Glomerular visceral epithelial cell (primary cell): Measurements from ENCODE around the gene RNF166.

Experiments used
- DNase-seq: peaks from one replicate; pipeline ENCODE4 v3.0.0-alpha.2; 2016; ENCODE audit errors: extremely low spot score

The RNF166 gene, protein sequence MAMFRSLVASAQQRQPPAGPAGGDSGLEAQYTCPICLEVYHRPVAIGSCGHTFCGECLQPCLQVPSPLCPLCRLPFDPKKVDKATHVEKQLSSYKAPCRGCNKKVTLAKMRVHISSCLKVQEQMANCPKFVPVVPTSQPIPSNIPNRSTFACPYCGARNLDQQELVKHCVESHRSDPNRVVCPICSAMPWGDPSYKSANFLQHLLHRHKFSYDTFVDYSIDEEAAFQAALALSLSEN

DNA sequence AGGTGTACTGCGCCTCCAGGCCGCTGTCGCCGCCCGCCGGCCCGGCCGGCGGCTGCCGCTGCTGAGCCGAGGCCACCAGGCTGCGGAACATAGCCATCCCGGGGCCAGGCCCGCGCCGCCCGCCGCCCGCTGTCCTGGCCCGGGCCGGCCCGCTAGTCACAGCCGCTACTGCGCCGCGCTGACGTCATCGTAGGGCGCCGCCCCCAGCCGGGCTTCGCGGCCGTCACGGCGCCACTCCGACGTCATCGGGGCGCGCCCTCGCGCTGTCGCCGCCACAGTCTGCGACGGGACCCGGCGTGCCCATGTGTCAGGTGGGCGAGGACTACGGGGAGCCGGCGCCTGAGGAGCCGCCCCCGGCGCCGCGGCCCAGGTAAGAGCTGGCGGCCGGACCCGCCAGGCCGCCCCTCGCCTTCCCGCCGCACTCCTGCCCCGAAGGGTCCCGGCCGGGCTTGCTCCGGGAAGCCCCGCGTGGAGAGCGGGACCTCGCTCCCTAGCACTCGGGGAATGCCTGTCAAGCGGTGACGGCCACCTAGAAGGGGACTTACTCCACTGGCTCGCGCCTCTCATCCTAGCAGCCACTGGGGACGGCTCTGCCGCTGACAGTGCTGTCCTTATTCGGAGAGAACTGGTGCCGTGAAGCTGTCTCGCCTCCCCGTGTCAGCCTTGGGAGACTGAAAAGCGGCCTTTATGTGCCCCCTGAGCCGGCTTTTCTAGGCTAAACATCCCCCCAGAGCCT lies at the start of gene RNF166, which contains the start of gene CTU2:
RNF166 (minus strand) TSS at position 180 of the 736 bp plus-strand sequence; CDS start at position 97, 83 bp downstream.
CTU2 (plus strand) TSS at position 275 of the 736 bp plus-strand sequence; CDS start at position 303, 28 bp downstream.
- DNase-seq = peak; percentile 78

DNA sequence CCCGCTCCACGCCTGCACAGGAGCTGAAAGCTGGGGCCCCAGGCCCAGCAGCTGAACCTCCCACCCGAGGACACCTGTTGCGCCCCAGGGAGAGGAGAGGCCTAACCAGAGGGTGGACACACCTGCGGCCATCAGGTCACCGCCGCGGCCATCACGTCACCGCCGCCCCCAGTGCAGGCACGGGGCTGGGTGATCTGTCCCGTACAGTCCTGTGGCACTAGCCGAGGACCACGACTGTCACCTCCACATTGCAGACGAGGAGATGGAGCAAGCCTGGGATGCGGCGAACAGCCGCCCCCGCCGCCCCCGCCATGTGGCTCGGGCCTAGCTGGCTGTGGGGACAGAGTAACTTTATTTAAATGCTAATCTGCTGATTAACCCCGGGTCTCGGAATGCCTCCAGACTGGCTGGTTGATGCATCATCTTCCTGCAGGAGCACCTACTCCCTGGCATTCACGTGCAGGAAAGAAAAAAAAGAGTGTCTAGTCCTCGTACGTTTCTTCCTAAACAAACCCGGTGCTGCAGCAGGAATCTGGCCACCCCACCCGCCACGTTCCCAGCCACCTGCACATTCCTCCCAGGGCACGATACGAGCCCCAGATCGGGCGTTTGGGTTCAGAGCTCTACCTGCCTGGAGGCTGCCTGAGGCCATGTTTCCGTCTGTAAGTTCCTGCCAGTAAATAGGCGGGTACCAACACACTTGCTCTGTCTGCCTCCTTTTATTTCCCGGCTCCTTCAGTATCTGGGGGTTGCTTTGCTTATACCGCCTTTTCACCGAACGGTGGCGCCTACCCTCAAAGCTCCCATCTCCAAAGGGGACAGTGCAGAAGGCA lies 48.9 kb upstream of the RNF166 start:
- DNase-seq = peak; percentile 33

DNA sequence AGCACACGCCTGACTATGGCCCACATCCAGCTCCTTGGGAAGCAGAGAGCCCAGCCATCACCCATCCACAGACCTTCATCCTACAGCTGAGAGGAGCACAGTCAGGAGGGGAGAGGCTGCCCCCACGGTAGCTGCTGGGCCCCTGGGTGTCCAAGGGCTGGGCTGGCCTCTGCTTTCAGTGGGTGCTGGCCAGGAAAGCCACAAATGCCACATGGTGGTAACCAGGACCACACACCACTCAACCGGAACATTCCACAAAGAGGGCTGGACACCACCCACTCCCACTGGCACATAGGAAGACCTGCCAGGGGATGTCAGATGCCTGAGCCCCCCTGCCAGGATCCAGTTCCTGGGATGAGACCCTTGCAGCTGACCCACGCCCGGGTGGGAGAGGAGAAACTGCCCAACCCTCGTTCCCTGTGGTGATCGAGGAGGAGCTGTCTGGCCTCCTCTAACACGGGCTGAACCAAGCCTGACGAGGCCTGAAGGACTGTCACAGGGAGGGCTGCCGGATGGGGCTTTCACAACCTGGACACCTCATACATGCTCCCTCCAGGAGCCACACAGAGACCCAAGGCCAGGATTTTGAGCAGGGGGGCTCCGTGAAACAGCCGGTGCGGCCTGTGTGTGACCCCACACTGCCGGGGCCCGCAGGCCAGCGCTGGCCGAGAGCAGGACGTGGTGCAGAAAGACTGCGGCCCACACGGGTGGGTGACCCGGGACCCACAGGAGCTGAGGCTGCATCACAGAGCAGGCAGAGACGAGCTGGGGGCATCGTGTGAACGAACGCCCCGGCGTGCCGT lies 48.1 kb upstream of the RNF166 start:
- DNase-seq = no peak

DNA sequence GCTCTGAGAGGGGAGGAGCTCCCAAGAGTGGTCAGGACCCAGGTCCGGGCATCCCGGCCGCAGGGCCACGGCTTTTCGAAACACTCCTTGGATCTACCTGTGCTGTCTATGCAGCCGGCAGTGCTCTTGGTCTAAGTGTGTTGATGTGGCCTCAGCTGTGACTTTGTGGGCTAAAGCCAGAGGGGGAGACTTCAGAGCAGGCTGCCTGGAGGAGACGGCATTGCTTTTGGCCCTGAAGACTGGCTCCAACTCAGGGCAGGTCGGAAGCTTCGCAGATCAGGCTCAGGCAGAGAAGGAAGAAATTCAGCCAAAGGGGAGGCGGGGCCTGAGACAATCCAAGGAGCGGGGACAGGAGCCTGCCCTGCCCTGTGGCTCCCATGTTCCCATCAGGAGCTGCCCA lies 47.4 kb upstream of the RNF166 start:
- no peak for DNase-seq

DNA sequence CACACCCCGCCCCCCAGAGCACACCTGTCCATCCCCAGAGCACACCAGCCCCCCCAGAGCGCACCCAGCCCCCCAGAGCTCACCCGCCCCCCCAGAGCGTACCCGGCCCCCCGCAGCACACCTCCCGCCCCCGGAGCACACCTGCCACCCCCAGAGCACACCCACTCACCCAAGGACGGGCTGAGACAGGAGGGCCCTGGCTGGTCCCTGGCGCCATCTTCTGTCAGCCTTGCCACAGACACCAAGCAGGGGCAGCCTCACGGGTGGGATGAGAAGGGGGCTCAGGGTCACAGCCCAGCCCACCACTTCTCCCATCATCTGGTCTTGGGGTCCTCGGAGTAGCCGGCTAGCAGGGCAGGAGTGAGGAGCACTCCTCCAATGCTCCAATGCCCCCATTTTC lies 47.0 kb upstream of the RNF166 start:
- DNase-seq = no peak

DNA sequence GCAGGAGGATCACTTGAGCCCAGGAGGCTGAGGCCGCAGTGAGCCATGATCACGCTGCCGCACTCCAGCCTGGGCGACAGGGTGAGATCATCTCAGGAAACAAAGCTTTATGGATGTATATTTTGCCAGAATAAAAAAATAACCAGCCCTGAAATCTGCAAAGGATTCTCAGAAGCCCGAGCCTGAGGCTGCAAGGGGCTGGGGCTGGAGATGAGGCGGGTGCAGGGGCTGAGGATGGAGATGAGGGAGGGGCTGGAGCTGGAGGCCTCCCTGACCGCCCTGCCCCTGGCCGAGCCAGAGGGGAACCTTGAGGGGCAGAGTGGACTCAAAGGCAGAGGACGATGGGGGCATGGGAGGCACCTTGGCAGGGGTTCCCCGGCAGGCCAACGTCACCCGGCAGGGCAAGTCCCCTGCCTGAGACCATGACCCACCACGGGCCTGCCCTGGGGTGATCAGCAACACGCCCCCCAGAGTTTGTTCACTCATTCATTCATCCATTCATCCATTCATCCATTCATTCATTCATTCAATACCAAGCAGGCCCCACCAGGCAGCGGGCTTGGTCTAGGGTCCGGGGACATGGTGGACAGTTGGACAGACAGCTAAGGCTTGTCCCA lies 46.3 kb upstream of the RNF166 start:
- no peak for DNase-seq

DNA sequence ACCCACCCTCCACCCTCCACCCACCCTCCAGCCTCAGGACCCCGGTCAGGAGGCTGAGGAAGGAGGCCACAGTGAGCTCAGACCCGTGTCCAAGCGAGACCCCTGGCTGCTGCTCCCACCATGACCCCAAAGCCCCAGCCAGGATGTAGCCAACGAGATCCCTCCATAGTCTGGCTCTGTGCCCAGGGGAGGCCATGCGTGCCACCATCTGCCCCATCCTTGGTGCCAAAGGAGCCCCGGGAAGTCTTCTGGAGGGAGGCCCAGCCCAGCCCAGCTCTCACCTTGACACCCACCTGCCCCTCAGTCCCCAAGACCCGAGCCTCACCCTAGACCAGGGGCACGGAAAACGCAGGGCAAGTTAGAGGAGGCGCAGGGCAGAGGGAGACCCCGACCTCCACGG lies 44.6 kb upstream of the RNF166 start:
- DNase-seq = no peak

DNA sequence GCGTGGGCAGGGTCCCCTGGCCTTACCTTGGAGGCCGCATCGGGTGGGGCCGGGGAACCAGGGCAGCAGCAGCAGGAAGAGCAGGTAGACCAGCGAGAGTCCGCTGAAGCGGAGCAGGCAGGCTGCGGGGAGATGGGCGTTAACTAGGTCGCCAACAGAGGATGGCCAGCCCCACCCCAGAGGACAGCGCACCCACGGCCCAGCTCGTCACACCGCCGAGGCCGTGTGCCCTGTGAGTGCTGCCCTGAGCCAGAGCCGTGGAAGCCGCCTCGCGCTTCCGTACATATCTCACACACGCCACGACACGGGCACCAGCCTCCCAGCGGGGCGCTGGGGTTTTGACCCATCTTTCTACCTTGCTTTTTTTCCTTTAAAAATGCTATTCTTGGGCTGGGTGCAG lies 43.1 kb upstream of the RNF166 start:
- DNase-seq = no peak

DNA sequence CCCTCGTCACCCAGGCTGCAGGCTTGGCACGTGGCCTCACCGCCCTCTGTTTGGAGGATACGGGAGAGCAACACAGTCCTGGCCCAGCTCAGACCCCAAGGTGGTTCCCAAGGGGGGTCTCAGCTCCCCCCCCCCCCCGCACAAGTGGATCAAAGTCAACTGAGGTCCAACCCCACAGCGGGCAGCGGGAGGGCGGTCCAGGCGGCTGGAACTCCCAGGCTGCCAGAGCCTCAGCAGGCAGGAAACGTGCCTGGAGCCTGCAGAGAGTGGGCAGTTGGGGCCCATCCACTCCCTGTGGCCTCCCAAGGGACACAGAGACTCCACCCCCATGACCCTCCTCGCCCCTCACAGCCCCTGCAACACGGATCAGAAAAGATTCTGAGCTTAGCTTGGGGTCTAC lies 42.2 kb upstream of the RNF166 start:
- no peak for DNase-seq

DNA sequence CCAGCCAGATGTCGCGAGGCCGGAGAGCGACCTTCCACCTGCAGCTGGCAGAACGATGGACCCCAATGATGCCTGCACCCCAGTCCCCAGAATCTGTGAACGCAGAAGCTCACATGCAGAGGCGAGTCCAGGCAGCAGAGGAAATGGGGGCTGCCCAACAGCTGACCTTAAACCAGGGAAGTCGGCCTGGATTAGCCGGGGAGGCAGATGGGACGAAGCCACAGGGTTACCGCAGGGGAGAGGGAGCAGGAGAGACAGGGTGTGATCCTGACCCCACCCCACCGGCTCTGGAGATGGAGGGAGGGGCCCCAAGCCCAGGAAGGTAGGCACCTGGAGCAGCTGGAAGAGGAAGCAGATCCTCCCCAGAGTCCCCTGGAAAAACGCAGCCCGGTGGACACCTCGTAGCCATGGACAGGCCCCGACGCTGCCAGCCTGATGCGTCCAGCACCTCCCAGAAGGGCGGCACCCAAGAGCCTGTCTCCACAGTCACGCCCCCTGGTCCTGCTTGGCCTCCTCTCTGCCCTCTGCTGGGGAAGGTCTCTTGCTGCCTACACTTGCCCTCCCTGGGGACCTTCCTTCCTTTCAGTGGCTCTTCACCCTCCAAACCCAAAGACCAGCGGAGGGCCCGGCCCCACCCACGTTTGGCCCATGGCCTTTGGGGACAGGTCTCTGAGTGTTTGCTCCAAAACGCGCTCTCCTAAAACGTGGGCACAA lies 41.5 kb upstream of the RNF166 start:
- DNase-seq = peak; percentile 43

DNA sequence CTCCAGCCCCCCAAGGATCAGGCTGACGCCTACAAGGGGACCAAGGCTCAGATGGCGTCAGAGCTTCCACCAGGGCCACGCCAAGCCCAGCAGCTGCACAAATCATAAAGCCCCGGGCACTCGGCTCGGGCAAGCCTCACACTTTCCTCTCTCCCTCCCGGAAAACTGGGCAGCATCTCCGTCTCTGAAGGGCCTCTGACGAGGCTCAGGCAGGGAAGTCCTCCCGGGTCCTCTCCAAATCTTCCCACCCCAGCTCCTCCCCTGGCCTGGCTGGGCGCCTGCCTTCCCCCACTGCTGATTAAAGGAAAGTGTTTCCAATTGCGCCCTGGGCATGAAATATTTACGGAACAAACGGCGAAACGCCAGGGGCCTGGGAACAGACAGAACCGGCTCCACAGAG lies 40.3 kb upstream of the RNF166 start:
- DNase-seq = no peak

DNA sequence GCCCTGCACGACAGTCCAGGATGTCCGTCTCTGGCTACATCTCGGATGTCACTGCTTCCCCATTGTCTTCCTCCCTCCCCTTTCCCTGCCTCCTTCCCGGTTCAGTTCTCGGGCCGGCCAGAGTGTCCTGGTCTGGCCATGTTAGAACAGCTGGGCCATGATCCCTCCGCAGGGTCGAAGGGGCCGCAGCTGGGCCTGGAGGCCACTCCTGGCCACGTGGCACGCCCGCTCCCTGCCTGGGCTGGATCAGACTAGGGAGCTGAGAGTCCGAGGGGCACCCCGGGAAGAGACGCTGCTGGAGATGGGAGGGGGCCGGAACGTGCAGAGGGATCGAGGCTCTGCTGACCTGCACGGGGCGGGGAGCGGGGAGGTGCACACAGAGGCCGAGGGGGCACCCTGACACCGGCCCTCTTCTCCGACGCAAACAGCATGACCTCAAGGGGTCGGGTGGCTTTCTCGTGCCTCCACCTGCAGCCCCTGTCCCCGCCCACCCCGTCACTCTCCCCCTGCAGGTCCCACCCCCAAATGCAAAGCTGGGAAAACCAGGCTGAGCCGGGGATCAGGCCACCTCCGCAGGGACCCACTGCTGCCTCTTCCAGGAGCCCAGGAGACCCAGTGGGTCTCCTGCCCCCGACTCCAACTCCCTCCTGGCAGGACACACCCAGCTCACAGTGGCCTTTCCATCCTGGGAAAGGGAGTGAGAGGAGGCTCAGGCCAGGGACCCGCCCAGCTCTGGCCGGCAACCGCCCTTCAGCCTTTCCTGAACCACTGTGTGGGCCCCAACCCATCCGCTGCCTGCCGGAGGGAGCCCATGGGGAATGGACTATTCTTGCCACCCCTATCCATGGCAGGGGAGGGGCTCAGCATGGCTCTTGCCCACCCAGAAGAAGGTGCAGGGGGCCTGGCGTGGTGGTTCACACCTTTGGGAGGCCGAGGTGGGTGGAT lies 38.6 kb upstream of the RNF166 start:
- DNase-seq = no peak

DNA sequence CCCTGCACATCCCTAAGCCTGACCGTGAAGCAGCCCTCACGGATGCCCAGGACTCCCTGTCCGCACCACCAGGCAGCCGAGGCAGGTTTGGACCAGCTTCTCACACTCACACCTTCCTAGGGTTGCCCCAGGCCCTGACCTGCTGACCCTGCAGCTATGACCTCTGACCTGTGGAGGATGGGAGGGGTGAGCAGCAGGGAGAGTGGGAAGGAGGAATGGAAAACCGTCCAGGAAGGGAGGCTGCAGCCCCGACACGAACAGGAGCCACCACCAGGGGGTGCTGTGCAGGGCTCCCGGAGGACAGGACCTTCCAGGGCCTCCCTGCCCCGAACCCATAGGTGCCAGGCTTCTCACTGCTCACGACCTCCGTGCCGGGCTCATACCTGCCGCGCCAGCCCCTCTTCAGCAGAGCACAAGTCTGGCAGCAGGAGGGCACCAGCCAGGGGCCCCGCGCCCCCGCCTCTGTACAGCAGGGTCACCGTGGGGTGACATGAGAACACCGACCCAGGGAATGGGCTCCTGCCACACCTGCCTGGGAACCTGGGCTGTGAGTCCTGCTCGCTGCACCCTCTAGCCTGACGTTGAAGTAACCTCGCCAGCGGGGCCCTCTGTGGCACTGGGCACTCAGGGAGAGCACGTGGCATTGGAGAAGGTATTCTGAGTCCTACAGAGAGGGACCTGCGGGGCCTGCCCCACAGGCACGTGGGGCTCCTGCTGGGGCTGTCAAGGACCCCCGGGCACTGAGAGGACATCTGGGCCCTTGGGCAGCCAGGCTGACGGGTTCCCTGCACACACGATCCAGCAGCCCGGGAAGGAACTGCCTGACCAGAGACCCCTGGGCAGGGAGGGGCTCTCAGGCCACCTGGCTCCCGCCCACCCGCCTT lies 37.7 kb upstream of the RNF166 start:
- peak; percentile 60 for DNase-seq

DNA sequence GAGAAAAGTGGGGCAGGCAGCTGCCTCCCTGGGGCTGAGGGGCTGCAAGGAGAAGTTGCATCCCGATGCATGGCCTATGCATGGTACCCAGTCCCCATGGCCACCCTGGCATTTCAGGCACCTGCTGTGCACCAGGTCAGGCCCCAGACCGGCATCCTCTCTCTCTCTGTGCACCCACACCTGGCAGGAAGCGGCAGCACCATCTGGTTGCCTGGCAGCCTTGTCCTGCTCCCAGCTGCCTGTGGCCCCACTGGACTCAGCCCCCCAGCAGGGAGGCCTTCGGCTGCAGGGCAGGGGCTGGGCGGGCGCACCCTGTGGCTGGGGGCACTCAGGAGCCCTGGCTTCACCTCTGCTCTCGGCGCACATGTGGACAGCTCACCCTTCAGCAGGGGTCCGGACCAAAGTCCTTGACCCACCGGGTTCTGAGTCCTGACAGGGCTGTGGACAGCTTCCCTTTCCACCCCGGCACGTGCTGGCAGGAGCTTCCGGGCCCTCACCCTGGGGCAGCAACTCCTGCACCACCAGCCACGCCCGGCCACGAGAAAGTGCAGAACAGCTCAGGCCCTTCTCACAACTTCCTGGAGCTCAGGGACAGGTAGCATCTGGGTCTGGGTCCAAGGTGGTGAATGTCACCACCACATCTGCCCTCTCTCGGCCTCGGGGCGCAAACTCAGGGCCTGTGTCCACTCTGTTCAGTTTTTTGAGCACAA lies 36.8 kb upstream of the RNF166 start:
- DNase-seq = no peak

DNA sequence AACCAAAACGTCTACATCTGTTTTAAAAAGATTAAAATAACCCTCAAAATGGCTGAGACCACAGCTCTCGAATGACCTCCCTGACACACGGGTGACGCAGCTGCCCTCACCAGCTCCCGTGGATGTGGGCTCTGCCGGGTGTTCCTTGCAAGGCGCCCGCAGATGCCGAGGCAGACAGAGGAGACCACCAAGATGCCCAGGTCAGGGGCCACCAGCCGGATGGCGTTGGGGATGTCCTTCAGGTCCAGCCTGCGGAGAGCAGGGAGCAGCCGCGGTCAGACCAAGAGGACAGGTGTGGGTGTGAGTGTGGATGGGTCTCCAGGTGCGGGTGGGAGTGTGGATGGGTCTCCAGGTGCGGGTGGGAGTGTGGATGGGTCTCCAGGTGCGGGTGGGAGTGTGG lies 35.2 kb upstream of the RNF166 start:
- DNase-seq = no peak

DNA sequence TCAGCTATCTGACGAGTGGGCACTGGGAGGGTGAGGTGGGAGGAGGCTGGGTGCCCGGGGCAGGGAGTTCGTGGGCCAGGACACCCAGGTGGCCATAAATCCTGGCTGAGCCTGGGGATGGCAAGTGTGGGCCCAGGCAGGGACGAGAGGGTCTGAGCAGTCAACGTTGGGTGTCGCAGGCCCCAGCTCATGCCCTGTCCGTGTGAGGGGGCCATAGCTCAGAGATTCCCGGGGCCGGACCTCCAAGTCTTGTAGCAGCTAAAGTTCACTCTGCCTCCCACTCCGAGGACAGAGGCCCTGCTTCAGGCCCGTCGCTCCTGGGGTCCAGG lies 34.5 kb upstream of the RNF166 start:
- DNase-seq = no peak

DNA sequence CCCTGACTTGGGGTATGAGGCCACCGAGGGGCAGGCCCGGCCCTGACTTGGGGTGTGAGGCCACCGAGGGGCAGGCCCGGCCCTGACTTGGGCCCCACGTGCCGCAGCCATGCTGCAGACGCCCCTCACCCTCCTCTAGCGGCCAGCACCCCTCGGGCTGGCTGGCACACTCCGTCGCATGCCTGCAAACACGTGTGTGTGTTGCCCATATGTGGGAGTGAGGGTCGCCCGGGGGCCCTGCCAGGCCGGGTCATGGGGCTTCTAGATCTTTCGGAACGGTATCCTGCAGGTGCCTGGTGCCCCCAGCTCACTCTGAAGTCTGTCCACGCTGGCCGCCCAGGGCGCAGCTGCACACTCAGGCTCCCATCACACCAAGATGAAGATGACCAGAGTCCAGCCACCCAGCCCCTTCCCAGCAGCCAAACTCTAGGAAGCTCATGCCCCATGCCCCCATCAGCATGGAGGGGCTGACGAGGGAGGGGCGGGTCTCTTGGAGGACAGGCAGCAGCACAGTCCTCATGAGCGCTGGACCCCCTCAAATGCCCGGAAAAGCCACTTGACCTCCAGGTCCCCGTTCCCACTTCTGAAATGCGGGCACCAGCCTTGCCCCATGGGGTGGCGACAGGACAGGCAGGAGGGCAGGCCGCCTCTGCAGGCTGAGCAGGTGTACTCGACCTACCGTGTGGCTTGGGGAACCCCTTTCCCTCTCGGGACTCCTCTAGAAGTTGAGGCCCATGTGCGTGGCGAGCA lies 33.9 kb upstream of the RNF166 start:
- DNase-seq = no peak
